Parathyroid adenoma (tissue), 2 donors: ENCODE results near the gene IMPACT.

ENCODE experiments used
- H2AFZ ChIP-seq: fragments of 300-600 bp; sonication (generic); one replicate; pipeline ENCODE4 v1.7.0; 2017; ENCODE audit warnings: antibody characterized with exemption, mild to moderate bottlenecking
- H3K27ac ChIP-seq: fragments of 300-600 bp; sonication (generic); one replicate; pipeline ENCODE4 v1.7.0; 2017
- H3K27me3 ChIP-seq: fragments of 300-600 bp; sonication (generic); one replicate; pipeline ENCODE4 v1.7.0; 2017; ENCODE audit warnings: low read length; ENCODE audit not compliant: control insufficient read depth, insufficient read depth
- H3K36me3 ChIP-seq: fragments of 300-600 bp; sonication (generic); one replicate; pipeline ENCODE4 v1.7.0; 2017; ENCODE audit warnings: low read length; ENCODE audit not compliant: control insufficient read depth, insufficient read depth
- H3K4me1 ChIP-seq: fragments of 300-600 bp; sonication (generic); one replicate; pipeline ENCODE4 v1.7.0; 2017; ENCODE audit warnings: control low read depth
- H3K4me2 ChIP-seq: fragments of 300-600 bp; sonication (generic); one replicate; pipeline ENCODE4 v1.7.0; 2017; ENCODE audit warnings: low read length
- H3K4me3 ChIP-seq: fragments of 300-600 bp; sonication (generic); one replicate; pipeline ENCODE4 v1.7.0; 2017; ENCODE audit warnings: low read depth, low read length
- H3K79me2 ChIP-seq: fragments of 300-600 bp; sonication (generic); one replicate; pipeline ENCODE4 v1.7.0; 2017; ENCODE audit warnings: control low read depth
- H3K9ac ChIP-seq: fragments of 300-600 bp; sonication (generic); one replicate; pipeline ENCODE4 v1.7.0; 2017; ENCODE audit warnings: mild to moderate bottlenecking
- H3K9me3 ChIP-seq: fragments of 300-600 bp; sonication (generic); one replicate; pipeline ENCODE4 v1.7.0; 2017; ENCODE audit warnings: low read length; ENCODE audit not compliant: control insufficient read depth
- TF ChIP-seq, protein P1 (sequence below): fragments of 300-600 bp; sonication (generic); IDR thresholded peaks from one replicate; pipeline ENCODE4 v1.7.0; 2017; ENCODE audit warnings: antibody characterized with exemption, mild to moderate bottlenecking
- donor health status: primary hyperparathyroidism.

Gene IMPACT

DNA sequence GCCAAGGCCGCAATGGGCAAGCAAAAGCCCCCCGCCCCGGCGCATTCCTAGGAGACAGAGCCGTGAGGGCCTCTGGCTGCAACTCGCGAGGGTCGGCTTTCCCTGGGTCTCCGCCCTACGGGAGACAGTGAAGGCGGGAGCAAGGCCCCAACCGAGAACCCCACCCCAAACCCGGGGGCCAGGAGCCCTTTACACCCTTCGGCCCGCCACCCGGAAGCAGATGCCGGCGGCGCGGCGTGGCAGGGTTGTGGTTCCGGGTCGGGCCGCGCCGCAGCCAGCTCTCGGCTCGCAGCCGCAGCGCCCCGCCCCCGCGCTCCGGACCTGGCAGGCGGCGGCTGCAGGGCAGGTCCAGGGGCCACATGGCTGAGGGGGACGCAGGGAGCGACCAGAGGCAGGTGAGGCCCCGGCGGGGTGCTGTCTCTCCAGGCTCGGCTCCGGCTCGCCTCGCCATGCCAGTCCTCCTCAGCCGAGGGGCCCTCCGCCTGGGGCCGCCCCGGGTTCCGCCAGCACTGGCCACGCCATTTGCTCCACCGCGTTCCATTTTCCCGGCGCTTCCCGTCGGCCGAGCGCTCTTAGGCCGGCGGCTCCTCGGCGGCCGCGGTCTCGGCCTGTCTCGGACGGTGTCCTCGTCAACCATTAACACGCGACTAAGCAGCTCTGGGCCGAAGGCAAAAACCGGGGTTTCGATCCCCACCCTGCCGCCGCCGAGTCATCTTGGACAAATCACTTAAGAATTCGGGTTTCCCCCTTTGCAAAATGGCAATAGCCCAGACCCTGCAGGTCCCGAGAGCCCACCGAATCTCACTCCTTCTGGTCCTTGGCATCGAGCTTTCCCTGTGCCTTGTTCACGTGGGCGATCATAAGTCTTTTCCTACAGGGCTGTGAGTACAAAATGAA is at the start of gene IMPACT:
Gene IMPACT (plus strand): TSS at position 273 of the 897 bp plus-strand sequence. CDS start 87 bp downstream, at position 360.
- Histone ChIP-seq H3K4me2 (peak within 1 kb of the TSS; percentile 91), H3K36me3 (no peaks in the 10 kb centered on the region), H2AFZ (peak within 1 kb of the TSS; percentile 100), H3K27ac (peak within 1 kb of the TSS; percentile 65), H3K4me3 (peak within 1 kb of the TSS; percentile 87), H3K79me2 (no peaks in the 10 kb centered on the region), H3K4me1 (peaks cover 2% of the 10 kb centered on the region), H3K27me3 (no peaks in the 10 kb centered on the region), H3K9me3 (no peaks in the 10 kb centered on the region), H3K9ac (no peak within 1 kb of the TSS)
- TF ChIP-seq, protein P1, sequence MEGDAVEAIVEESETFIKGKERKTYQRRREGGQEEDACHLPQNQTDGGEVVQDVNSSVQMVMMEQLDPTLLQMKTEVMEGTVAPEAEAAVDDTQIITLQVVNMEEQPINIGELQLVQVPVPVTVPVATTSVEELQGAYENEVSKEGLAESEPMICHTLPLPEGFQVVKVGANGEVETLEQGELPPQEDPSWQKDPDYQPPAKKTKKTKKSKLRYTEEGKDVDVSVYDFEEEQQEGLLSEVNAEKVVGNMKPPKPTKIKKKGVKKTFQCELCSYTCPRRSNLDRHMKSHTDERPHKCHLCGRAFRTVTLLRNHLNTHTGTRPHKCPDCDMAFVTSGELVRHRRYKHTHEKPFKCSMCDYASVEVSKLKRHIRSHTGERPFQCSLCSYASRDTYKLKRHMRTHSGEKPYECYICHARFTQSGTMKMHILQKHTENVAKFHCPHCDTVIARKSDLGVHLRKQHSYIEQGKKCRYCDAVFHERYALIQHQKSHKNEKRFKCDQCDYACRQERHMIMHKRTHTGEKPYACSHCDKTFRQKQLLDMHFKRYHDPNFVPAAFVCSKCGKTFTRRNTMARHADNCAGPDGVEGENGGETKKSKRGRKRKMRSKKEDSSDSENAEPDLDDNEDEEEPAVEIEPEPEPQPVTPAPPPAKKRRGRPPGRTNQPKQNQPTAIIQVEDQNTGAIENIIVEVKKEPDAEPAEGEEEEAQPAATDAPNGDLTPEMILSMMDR, result no peak

- TF ChIP-seq, protein P1, result no peak
- Histone ChIP-seq H3K4me3 (no peak overlapping the region), H3K79me2 (no peaks in the 10 kb centered on the region), H3K9ac (no peak overlapping the region), H3K27ac (no peak overlapping the region), H3K4me1 (no peaks in the 10 kb centered on the region), H3K27me3 (no peaks in the 10 kb centered on the region), H2AFZ (no peak overlapping the region), H3K36me3 (no peaks in the 10 kb centered on the region), H3K9me3 (no peaks in the 10 kb centered on the region), H3K4me2 (no peak overlapping the region)
Measured at GRCh38 chr18:24378598-24378997, 47.9 kb upstream of the IMPACT start.

DNA sequence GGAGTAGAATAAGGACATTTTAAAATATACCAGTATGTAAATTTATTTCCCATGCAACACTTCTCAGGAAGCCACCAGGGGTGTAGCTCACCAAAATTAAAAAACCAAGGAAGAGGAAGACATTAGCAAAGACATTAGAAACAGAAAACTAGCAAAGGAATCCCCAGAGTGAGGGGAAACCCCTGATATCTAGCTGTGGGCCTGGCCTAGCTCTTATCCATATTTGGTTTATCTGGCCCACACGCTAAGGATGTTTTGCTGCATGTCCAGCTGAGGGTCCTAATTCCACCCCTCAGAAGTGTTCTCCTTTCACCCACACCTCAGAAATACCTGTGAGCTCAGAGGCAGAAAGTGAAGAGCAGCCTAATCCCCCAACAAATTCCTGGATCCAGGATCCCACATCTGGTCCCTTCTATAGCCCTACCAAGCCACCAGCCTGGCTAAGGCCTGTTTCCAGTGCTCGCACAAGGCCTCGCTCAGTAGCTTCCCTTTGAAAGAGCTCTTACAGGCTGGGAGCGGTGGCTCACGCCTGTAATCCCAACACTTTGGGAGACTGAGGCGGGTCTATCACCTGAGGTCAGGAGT is 46.2 kb upstream of the IMPACT start:
- no peak overlapping the region for H2AFZ ChIP-seq
- H3K27ac ChIP-seq, result no peak overlapping the region
- H3K4me1 ChIP-seq, result no peaks in the 10 kb centered on the region
- no peaks in the 10 kb centered on the region for H3K36me3 ChIP-seq
- no peaks in the 10 kb centered on the region for H3K79me2 ChIP-seq
- no peaks in the 10 kb centered on the region for H3K27me3 ChIP-seq
- no peak overlapping the region for H3K9ac ChIP-seq
- no peaks in the 10 kb centered on the region for H3K9me3 ChIP-seq
- no peak overlapping the region for H3K4me2 ChIP-seq
- TF ChIP-seq, protein P1, result no peak
- no peak overlapping the region for H3K4me3 ChIP-seq

- no peak overlapping the region for H3K9ac ChIP-seq
- no peaks in the 10 kb centered on the region for H3K4me1 ChIP-seq
- no peaks in the 10 kb centered on the region for H3K9me3 ChIP-seq
- no peak overlapping the region for H2AFZ ChIP-seq
- no peak overlapping the region for H3K4me3 ChIP-seq
- TF ChIP-seq, protein P1, result no peak
- H3K4me2 ChIP-seq, result no peak overlapping the region
- no peaks in the 10 kb centered on the region for H3K36me3 ChIP-seq
- H3K79me2 ChIP-seq, result no peaks in the 10 kb centered on the region
- no peak overlapping the region for H3K27ac ChIP-seq
- no peaks in the 10 kb centered on the region for H3K27me3 ChIP-seq
Measured at GRCh38 chr18:24381126-24381525, 45.3 kb upstream of the IMPACT start.
